Ishikawa (cell line): ENCODE measurements around the gene CHST12.

Experiments used
- CEBPB ChIP-seq: IDR thresholded peaks from 2 replicates; pipeline ENCODE4 v1.6.1; 2012
- CREB1 ChIP-seq: IDR thresholded peaks from 2 replicates; pipeline ENCODE4 v1.6.1; 2012; ENCODE audit warnings: low read depth
- EGR1 ChIP-seq: IDR thresholded peaks from 2 replicates; pipeline ENCODE4 v1.6.1; 2012
- EP300 ChIP-seq: IDR thresholded peaks from 2 replicates; pipeline ENCODE4 v1.6.1; 2012; ENCODE audit warnings: borderline replicate concordance
- FOXM1 ChIP-seq: IDR thresholded peaks from 2 replicates; pipeline ENCODE4 v1.6.1; 2012; ENCODE audit warnings: low read depth, borderline replicate concordance
- NFIC ChIP-seq: IDR thresholded peaks from 2 replicates; pipeline ENCODE4 v1.6.1; 2012
- RAD21 ChIP-seq: IDR thresholded peaks from 2 replicates; pipeline ENCODE4 v1.6.1; 2012; ENCODE audit warnings: low read depth
- TAF1 ChIP-seq: IDR thresholded peaks from 2 replicates; pipeline ENCODE4 v1.6.1; 2012; ENCODE audit warnings: low read depth, mild to moderate bottlenecking
- TCF12 ChIP-seq: IDR thresholded peaks from 2 replicates; pipeline ENCODE4 v1.6.1; 2012; ENCODE audit warnings: low read depth
- TEAD4 ChIP-seq: IDR thresholded peaks from 2 replicates; pipeline ENCODE4 v1.6.1; 2012
- YY1 ChIP-seq: IDR thresholded peaks from 2 replicates; pipeline ENCODE4 v1.6.1; 2012; ENCODE audit warnings: low read depth
- ZBTB7A ChIP-seq: IDR thresholded peaks from 2 replicates; pipeline ENCODE4 v1.6.1; 2012; ENCODE audit warnings: low read depth
- TF ChIP-seq, protein P1 (sequence below): IDR thresholded peaks from 2 replicates; pipeline ENCODE4 v1.6.1; 2012; ENCODE audit warnings: low read depth, mild to moderate bottlenecking
- TF ChIP-seq, protein P2 (sequence below): IDR thresholded peaks from 2 replicates; pipeline ENCODE4 v1.6.1; 2012
- TF ChIP-seq, protein P3 (sequence below): IDR thresholded peaks from 2 replicates; pipeline ENCODE4 v1.6.1; 2012

Gene CHST12

DNA sequence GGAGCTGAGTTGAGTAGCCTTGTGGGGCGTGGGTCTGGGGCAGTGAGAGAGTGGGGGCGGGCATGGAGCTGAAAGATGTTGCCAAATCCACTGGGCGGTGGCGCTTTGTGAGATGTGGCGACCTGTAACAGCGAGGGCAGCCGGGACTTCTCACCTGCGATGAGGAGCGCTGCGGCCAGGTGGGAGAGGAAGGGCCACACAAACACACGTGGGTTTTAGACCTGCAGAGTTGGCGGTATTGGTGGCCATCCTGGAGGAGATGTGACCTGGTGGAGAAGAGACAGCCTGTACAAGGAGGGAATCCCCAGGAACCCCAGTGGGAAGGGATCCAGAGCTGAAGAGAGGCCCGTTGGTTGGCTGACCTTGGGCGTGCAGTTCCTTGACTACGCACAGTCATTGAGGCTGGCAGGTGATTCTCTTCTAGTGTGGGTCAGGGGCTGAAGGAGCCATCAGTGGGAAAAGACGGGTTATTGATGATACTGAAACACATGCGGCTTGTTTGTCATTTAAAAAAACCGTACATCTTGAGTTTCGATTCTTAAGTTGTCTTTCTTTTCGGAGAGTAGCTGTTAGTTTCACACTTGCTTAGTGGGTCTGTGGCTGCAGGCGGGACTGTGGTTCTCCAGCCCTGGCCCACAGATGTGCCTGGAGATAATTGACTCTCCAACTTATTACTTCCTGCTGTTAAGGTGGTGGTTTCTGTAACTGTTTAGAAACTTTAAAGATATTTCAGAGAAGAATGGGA lies 2.4 kb downstream of the CHST12 start:
- no peak for TF ChIP-seq CREB1

DNA sequence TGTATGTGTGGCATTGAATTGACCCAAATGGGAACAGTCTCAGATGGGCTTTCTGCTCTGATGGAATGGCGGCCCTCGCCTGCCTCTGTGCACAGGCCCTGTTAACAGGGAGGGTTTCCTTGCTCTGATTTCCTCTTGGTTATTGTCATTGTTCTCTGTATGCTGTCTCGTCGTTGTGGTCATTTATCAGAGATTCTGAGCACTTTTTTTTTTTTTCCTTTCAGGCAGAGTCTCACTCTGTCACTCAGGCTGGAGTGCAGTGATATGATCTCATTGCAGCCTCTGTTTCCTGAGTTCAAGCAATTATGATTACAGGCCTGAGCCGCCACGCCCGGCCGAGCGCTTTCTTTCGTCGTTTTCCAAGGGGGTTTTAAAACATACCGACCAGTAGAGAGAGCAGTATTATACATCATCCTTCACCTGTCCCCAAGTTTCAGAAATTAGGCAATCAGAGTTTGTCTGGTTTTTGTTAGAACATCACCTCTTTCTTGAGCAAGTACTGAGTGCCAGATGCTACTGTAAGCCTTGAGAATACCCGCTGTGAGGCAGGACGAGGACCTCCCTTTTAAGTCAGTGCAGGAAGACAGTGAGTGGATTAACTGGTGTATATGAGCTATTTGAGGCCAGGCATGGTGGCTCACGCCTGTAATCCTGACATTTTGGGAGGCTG lies 6.5 kb downstream of the CHST12 start:
- TF ChIP-seq, protein P1, sequence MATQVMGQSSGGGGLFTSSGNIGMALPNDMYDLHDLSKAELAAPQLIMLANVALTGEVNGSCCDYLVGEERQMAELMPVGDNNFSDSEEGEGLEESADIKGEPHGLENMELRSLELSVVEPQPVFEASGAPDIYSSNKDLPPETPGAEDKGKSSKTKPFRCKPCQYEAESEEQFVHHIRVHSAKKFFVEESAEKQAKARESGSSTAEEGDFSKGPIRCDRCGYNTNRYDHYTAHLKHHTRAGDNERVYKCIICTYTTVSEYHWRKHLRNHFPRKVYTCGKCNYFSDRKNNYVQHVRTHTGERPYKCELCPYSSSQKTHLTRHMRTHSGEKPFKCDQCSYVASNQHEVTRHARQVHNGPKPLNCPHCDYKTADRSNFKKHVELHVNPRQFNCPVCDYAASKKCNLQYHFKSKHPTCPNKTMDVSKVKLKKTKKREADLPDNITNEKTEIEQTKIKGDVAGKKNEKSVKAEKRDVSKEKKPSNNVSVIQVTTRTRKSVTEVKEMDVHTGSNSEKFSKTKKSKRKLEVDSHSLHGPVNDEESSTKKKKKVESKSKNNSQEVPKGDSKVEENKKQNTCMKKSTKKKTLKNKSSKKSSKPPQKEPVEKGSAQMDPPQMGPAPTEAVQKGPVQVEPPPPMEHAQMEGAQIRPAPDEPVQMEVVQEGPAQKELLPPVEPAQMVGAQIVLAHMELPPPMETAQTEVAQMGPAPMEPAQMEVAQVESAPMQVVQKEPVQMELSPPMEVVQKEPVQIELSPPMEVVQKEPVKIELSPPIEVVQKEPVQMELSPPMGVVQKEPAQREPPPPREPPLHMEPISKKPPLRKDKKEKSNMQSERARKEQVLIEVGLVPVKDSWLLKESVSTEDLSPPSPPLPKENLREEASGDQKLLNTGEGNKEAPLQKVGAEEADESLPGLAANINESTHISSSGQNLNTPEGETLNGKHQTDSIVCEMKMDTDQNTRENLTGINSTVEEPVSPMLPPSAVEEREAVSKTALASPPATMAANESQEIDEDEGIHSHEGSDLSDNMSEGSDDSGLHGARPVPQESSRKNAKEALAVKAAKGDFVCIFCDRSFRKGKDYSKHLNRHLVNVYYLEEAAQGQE, result no peak
- TF ChIP-seq, protein P2, sequence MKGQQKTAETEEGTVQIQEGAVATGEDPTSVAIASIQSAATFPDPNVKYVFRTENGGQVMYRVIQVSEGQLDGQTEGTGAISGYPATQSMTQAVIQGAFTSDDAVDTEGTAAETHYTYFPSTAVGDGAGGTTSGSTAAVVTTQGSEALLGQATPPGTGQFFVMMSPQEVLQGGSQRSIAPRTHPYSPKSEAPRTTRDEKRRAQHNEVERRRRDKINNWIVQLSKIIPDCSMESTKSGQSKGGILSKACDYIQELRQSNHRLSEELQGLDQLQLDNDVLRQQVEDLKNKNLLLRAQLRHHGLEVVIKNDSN, result no peak
- no peak for TF ChIP-seq CEBPB
- TF ChIP-seq TEAD4, result no peak

DNA sequence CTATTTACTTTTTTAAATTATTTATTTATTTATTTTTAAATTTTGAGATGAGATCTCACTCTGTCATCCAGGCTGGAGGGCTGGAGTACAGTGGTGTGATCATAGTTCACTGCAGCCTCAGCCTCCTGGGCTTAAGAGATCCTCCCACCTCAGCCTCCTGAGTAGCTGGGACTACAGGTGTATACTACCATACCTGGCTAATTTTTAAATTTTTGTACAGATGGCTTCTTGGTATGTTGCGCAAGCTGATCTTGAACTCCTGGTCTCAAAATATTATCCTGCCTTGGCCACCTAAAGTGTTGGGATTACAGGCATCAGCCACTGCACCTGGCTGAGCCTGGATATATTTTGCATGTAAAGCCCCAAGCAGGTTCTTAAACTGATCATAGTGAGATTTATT lies 7.6 kb downstream of the CHST12 start:
- TF ChIP-seq TEAD4, result no peak
- TF ChIP-seq CEBPB, result peak; percentile 47
- TF ChIP-seq ZBTB7A, result no peak
- TF ChIP-seq, protein P3, sequence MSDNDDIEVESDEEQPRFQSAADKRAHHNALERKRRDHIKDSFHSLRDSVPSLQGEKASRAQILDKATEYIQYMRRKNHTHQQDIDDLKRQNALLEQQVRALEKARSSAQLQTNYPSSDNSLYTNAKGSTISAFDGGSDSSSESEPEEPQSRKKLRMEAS, result no peak
- TF ChIP-seq YY1, result no peak
- no peak for TF ChIP-seq EGR1
- no peak for TF ChIP-seq CREB1
- no peak for TF ChIP-seq NFIC
- TF ChIP-seq FOXM1, result no peak

DNA sequence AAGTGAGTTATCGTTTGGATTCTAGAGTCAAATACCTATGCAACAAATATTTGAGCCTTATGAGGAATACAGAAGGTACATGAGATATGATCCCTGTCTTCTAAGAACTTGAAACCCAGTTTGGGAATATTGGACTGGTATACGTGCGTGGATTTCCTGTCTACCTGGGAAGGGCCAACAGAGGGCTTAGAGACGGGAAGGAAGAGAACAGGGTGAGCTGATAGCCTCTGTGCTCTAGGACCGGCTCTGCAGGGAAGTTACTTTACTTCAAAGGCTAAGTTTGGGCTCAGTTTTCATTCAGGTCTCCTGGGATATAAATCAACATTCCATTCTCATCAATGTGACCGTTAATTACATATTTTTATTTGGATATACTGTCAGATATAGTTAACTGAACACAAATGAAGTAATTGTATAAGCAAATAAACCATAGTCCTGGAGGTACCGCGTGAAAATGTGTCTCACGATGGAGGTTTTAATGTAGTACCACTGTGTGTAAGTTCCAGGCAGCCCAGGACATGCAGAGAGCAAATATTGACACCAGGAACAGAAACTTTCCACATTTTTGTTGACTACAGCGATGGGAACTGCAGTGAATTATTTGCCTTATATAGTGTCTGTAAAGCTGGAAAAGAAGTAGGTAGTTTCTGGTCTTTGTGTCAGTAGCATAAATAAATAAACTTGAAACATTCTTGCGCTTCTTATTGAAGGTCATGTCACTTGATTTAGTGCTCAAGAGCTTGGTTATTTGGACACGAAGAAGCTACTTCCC lies 8.6 kb downstream of the CHST12 start:
- TF ChIP-seq ZBTB7A (no peak), CEBPB (no peak), TCF12 (no peak), EP300 (no peak), YY1 (no peak)
- TF ChIP-seq, protein P3, result no peak
- TF ChIP-seq, protein P2, result no peak

DNA sequence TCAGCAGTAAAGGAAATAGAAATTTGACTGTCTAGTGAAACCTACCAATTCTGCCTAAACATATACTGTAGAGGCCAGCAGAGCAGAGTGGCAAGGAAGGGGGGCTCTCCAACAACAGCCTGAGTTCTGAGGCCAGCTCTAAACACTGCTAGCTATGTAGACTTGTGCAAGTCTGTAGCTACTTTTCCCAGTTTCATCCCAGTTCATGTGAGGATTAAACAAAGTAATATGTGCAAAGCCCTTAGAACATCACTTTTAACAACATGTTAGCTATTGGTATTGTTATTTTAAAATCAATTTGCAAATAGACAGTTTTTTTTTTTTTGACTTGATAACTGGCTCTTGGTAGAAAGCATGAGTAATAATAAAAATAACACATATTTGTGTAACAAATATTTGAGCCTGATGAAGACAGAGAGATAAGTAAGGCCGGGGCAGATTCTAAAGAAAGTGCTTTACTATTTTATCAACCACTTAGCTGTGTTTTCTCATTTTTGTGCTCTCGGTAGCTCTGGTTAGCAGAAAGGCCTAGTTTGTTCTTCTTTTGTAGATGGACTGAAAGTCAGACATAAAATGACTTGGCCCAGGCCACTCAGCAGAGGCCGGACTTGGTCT lies 9.3 kb downstream of the CHST12 start:
- TF ChIP-seq YY1 (no peak), NFIC (no peak), FOXM1 (no peak), TAF1 (no peak), TEAD4 (no peak), ZBTB7A (no peak), EGR1 (no peak)

DNA sequence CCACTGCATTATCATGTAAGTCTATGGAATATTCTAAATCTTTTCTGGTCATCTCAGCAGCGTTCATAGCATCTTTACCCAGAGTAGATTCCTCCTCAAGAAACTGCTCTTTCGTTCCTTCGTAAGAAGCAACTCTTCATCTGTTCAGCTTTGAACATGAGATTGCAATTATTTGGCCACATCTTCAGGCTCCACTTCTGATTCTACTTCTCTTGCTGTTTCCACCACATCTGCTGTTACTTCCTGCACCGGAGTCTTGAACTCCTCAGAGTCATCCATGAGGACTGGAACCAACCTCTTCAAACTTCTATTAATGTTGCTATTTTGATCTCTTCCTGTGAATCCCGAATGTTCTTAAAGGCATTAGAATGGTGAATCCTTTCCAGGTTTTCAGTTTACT lies 12.7 kb downstream of the CHST12 start:
- TF ChIP-seq, protein P2, result no peak
- TF ChIP-seq, protein P3, result no peak
- TF ChIP-seq TAF1 (no peak), CEBPB (no peak), EP300 (no peak), TCF12 (no peak), RAD21 (no peak), TEAD4 (no peak), NFIC (no peak), FOXM1 (no peak), EGR1 (no peak), YY1 (no peak), CREB1 (no peak), ZBTB7A (no peak)
- TF ChIP-seq, protein P1, result no peak
